Measurements from ENCODE around the gene IGF2BP3.

The IGF2BP3 gene

DNA sequence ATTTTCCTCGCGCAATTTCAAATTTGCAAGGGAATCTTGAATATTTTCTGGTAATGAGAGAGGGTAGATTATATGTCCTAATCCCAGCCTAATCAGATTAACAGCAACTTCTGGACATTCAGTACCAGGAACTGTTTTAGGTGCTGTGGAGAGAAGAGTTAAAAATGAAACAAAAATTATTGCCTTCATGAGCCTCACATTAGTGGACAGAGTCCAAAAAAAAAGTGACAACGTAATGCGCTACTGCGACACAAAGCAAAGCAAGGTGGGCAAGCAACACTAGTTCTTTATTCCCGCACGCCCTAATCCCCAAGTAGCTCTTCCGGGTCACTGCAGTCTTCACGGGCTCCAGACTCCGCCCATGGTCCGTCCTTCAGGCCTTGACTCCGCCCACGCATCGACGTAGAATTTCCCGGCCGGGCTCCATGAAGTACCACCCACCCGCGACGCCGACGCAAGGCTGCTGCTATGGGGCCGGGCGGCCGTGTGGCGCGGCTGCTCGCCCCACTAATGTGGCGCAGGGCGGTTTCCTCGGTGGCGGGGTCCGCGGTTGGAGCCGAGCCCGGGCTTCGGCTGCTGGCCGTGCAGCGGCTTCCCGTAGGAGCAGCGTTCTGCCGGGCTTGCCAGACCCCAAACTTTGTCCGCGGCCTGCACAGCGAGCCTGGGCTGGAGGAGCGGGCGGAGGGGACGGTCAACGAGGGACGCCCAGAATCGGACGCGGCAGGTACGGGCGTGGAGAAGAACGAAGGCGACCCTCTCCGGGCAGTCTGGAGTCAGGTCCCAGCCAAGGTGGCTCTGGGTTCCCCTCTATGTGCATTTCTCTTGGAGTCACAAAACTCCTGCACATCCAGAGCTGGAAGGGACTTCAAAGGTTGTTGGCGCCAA, 171.2 kb downstream of the IGF2BP3 start, which contains the start of gene MALSU1:
MALSU1 (plus strand) TSS at position 455 of the 885 bp plus-strand sequence; CDS start at position 469, 14 bp downstream.
- peak; percentile 96 to 98 (median 96) for DNase-seq (ENCODE audit: low read depth in 4 of 4, low spot score in 1 of 4)

DNA sequence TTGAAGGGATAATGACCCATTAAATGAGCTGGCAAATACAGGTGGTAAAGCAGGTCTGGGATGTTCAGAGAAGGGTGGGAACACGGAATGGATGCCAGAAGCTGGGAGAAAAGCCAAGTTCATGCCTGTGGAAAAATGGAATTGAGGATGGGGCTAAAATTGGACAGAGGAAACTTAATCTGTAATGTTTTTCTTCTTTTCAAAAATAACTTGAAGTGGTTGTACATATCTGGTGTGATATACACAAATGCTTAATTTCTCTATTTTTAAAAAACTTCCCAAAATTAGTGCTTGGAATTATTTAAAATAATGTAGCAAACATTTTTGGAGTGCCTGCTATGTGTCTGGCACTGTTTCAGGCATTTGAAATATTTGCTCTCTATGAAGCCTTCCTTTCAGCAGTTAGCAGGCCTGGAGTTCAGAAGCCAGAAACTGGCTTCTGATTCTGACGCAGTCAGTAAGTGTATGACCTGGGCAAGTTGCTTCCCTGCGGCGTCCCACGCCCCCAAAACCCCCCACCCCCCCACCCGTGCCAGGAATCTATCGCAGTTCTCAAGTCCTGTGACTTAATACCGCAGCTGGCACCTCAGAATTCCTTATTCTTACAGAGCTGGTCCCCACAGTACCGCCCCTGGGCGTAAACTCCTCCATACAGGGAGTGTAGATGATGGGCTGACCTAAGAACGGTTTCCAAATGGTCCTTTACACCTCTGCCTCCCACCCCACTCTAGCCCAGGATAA, 172.0 kb downstream of the IGF2BP3 start:
- DNase-seq (ENCODE audit: low read depth in 4 of 4, low spot score in 1 of 4): no peak

GRCh38 chr7:23295401-23295697, 174.9 kb downstream of the IGF2BP3 start:
- no peak for DNase-seq (ENCODE audit: low read depth in 4 of 4, low spot score in 1 of 4)

DNA sequence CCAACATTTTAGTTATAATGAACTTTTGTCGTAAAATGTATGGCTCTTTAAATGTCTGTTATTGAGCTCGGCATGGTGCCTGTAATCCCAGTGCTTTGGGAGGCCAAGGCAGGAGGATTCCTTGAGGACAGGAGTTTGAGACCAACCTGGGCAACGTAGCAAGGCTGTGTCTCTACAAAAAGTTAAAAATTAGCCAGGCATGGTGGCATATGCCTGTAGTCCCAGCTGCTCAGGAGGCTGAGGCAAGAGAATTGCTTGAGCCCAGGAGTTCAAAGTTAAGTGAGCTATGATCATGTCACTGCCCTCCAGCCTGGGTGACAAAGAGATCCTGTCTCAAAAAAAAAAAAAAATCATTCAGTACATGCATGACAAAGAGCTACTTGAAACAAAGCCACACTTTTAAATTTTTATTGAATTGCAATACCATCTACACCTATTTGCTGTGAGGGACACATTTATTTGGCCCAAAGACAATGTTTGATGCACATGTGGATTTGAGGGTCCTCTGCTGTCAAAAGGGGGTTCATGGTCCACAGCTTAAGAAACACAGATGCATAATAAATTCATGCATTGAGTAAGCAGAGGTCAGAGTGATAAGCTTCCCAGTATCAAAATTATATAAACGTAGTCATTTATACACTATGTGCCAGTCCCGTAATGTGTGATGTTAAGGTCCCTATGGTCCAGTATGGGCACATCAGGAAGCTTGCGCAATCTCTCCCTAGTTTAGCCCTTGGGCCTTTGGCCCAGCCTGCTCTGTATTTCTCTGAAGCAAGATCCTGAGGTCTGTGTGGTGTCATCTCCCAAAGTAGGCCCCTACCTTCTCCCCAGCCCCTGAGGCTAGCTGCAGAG, 175.5 kb downstream of the IGF2BP3 start:
- DNase-seq (ENCODE audit: low read depth in 4 of 4, low spot score in 1 of 4): no peak

GRCh38 chr7:23293500-23294073, 176.7 kb downstream of the IGF2BP3 start:
- no peak for DNase-seq (ENCODE audit: low read depth in 4 of 4, low spot score in 1 of 4)

DNA sequence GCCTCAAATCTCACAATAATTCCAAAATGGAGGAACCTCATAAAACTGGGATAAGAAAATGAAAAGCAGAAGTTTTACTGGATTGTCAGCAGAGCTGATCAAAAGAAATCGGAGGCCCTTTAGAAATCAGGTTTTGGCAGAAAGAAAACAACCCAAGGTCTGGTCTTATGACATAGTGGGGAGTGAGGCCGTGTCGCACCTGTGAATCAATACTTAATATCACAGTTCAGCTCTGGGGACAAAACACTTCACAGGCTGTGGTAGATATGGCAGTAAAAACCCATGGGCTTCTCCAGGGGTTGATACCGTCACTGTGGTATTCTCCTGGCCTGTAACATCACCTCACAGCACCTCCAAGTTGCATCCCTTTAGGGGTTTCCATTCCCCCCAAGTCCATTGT, 177.7 kb downstream of the IGF2BP3 start:
- DNase-seq (ENCODE audit: low read depth in 4 of 4, low spot score in 1 of 4): no peak

GRCh38 chr7:23291957-23292560, 178.2 kb downstream of the IGF2BP3 start:
- DNase-seq (ENCODE audit: low read depth in 4 of 4, low spot score in 1 of 4): no peak

GRCh38 chr7:23290993-23291392, 179.3 kb downstream of the IGF2BP3 start:
- no peak for DNase-seq (ENCODE audit: low read depth in 4 of 4, low spot score in 1 of 4)

DNA sequence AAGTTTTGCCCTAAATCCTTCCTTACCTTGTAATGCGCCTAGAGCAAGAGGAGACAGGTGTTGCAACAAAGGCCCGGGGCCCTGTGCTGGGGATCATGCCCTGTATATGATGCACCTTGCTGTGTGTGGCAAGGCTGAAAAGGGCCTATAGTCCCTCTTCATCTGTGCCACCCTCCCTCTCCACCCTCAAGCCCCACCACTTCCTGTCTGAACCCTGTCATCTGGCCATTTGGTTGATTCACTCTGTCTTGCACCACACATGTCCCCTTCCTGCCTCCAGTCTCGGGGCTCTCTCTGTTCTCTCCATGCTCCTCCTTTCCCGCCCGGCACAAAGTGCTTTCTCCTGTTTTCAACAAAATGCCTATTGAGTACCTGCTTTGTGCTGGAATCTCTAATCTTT, 182.7 kb downstream of the IGF2BP3 start:
- no peak for DNase-seq (ENCODE audit: low read depth in 4 of 4, low spot score in 1 of 4)

- DNase-seq (ENCODE audit: low read depth in 4 of 4, low spot score in 1 of 4): no peak
Observed at GRCh38 chr7:23285657-23286646, 184.3 kb downstream of the IGF2BP3 start.

- no peak for DNase-seq (ENCODE audit: low read depth in 4 of 4, low spot score in 1 of 4)
Observed at GRCh38 chr7:23284871-23285270, 185.4 kb downstream of the IGF2BP3 start.

- DNase-seq (ENCODE audit: low read depth in 4 of 4, low spot score in 1 of 4): no peak
Observed at GRCh38 chr7:23283086-23283485, 187.2 kb downstream of the IGF2BP3 start.

GRCh38 chr7:23279819-23280525, 190.3 kb downstream of the IGF2BP3 start:
- no peak for DNase-seq (ENCODE audit: low read depth in 4 of 4, low spot score in 1 of 4)

GRCh38 chr7:23277359-23277989, 192.8 kb downstream of the IGF2BP3 start:
- DNase-seq (ENCODE audit: low read depth in 4 of 4, low spot score in 1 of 4): no peak

GRCh38 chr7:23276947-23277346, 193.3 kb downstream of the IGF2BP3 start:
- no peak for DNase-seq (ENCODE audit: low read depth in 4 of 4, low spot score in 1 of 4)

DNA sequence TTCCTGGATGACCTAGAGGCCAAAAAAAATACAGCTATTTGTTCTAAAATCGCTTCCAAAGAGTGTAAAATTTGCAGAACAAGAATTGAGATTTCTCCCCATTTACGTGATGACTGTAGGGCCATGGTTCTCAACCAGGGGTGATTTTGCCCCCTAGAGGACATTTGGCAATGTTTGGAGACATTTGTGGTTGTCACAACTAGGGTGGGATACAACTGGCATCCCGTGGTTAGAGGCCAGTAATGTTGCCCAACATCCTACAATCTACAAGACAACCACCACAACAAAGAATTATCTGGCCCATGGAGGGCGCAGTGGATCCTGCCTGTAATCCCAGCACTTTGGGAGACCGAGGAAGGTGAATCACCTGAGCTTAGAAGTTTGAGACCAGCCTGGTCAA, 193.9 kb downstream of the IGF2BP3 start:
- DNase-seq (ENCODE audit: low read depth in 4 of 4, low spot score in 1 of 4): no peak

GRCh38 chr7:23275912-23276311, 194.4 kb downstream of the IGF2BP3 start:
- DNase-seq (ENCODE audit: low read depth in 4 of 4, low spot score in 1 of 4): no peak

GRCh38 chr7:23273141-23273599, 197.1 kb downstream of the IGF2BP3 start:
- DNase-seq (ENCODE audit: low read depth in 4 of 4, low spot score in 1 of 4): peak; percentile 80 to 89 (median 86)

Data from stimulated activated CD4-positive, alpha-beta T cell treated with anti-CD3 and anti-CD28 coated beads, Interleukin-1b, Interleukin-23, amount 100 ng/mL, for 24 hours (primary cell).